Measurements from ENCODE around the gene GRIA1.

GRIA1 gene

GRCh38 chr5:153655201-153655510 is 164.7 kb downstream of the GRIA1 start:
- Histone ChIP-seq H3K36me3 (ENCODE audit: control insufficient read depth, insufficient read depth, low read length) (no peaks in the 10 kb centered on the region), H3K27me3 (ENCODE audit: control insufficient read depth, insufficient read depth, low read length) (no peaks in the 10 kb centered on the region), H3K9me3 (ENCODE audit: control insufficient read depth, insufficient read depth, low read length) (no peaks in the 10 kb centered on the region), H3K4me1 (ENCODE audit: control insufficient read depth, insufficient read depth, low read length) (no peaks in the 10 kb centered on the region), H3K4me3 (ENCODE audit: low read length) (no peak overlapping the region), H3K27ac (ENCODE audit: low read length) (no peak overlapping the region)
- DNase-seq (ENCODE audit: low read depth, low spot score), result no peak
- WGBS (ENCODE audit: insufficient coverage, insufficient read length), result no CpG with 5 or more reads among the region's 3 CpGs

GRCh38 chr5:153658149-153658548 is 167.7 kb downstream of the GRIA1 start:
- Histone ChIP-seq H3K4me3 (ENCODE audit: low read length) (no peak overlapping the region), H3K9me3 (ENCODE audit: control insufficient read depth, insufficient read depth, low read length) (no peaks in the 10 kb centered on the region), H3K27me3 (ENCODE audit: control insufficient read depth, insufficient read depth, low read length) (no peaks in the 10 kb centered on the region; the same call in 1 of the 2 replicates), H3K4me1 (ENCODE audit: control insufficient read depth, insufficient read depth, low read length) (peaks cover 2% of the 10 kb centered on the region; the same call in 1 of the 2 replicates), H3K36me3 (ENCODE audit: control insufficient read depth, insufficient read depth, low read length) (no peaks in the 10 kb centered on the region), H3K27ac (ENCODE audit: low read length) (no peak overlapping the region)
- no peak for DNase-seq (ENCODE audit: low read depth, low spot score)
- WGBS (ENCODE audit: insufficient coverage, insufficient read length), result no CpG with 5 or more reads among the region's 1 CpG

GRCh38 chr5:153658606-153659005 is 168.1 kb downstream of the GRIA1 start:
- no CpG with 5 or more reads among the region's 5 CpGs for WGBS (ENCODE audit: insufficient coverage, insufficient read length)
- Histone ChIP-seq H3K27me3 (ENCODE audit: control insufficient read depth, insufficient read depth, low read length) (no peaks in the 10 kb centered on the region; the same call in 1 of the 2 replicates), H3K9me3 (ENCODE audit: control insufficient read depth, insufficient read depth, low read length) (no peaks in the 10 kb centered on the region), H3K4me3 (ENCODE audit: low read length) (no peak overlapping the region), H3K36me3 (ENCODE audit: control insufficient read depth, insufficient read depth, low read length) (no peaks in the 10 kb centered on the region), H3K4me1 (ENCODE audit: control insufficient read depth, insufficient read depth, low read length) (peaks cover 2% of the 10 kb centered on the region; the same call in 1 of the 2 replicates), H3K27ac (ENCODE audit: low read length) (no peak overlapping the region)
- DNase-seq (ENCODE audit: low read depth, low spot score), result no peak

GRCh38 chr5:153659039-153659736 is 168.7 kb downstream of the GRIA1 start:
- H3K27me3 ChIP-seq (ENCODE audit: control insufficient read depth, insufficient read depth, low read length), result no peaks in the 10 kb centered on the region; the same call in 1 of the 2 replicates
- DNase-seq (ENCODE audit: low read depth, low spot score), result no peak
- no peak overlapping the region for H3K4me3 ChIP-seq (ENCODE audit: low read length)
- H3K4me1 ChIP-seq (ENCODE audit: control insufficient read depth, insufficient read depth, low read length), result peaks cover 2% of the 10 kb centered on the region; the same call in 1 of the 2 replicates
- no CpG with 5 or more reads among the region's 2 CpGs for WGBS (ENCODE audit: insufficient coverage, insufficient read length)
- H3K9me3 ChIP-seq (ENCODE audit: control insufficient read depth, insufficient read depth, low read length), result no peaks in the 10 kb centered on the region
- H3K36me3 ChIP-seq (ENCODE audit: control insufficient read depth, insufficient read depth, low read length), result no peaks in the 10 kb centered on the region
- no peak overlapping the region for H3K27ac ChIP-seq (ENCODE audit: low read length)

GRCh38 chr5:153660919-153661318 is 170.4 kb downstream of the GRIA1 start:
- H3K27ac ChIP-seq (ENCODE audit: low read length), result no peak overlapping the region
- no peak for DNase-seq (ENCODE audit: low read depth, low spot score)
- no CpG with 5 or more reads among the region's 2 CpGs for WGBS (ENCODE audit: insufficient coverage, insufficient read length)

DNA sequence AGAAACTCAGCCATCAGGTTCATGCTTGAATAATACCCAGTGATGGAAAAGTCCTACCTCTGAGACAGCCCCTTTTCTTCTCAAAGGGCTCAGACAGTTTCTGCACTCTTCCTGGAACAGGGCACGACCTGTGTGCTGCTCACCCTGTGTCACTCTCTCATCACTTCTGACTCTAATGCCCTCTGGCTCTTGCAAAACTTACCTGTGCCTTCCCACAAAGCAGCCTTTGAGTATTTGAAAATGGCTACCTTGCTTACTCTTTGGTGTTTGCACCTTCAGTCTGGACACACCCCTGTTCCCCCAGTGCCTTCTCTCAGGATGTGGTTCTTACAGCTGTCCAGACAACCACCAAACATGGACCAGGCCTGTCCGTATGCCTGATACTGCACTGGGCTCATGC is 171.4 kb downstream of the GRIA1 start:
- H3K9me3 ChIP-seq (ENCODE audit: control insufficient read depth, insufficient read depth, low read length), result no peaks in the 10 kb centered on the region
- H3K27ac ChIP-seq (ENCODE audit: low read length), result no peak overlapping the region
- WGBS (ENCODE audit: insufficient coverage, insufficient read length), result no CpG with 5 or more reads among the region's 2 CpGs

More at GRCh38 chr5:153660919-153661318, 170.4 kb downstream of the GRIA1 start:
- no peak overlapping the region for H3K4me3 ChIP-seq (ENCODE audit: low read length)
- H3K27me3 ChIP-seq (ENCODE audit: control insufficient read depth, insufficient read depth, low read length), result no peaks in the 10 kb centered on the region; the same call in 1 of the 2 replicates
- peaks cover 2% of the 10 kb centered on the region; the same call in 1 of the 2 replicates for H3K4me1 ChIP-seq (ENCODE audit: control insufficient read depth, insufficient read depth, low read length)
- no peaks in the 10 kb centered on the region for H3K9me3 ChIP-seq (ENCODE audit: control insufficient read depth, insufficient read depth, low read length)
- H3K36me3 ChIP-seq (ENCODE audit: control insufficient read depth, insufficient read depth, low read length), result no peaks in the 10 kb centered on the region

DNA sequence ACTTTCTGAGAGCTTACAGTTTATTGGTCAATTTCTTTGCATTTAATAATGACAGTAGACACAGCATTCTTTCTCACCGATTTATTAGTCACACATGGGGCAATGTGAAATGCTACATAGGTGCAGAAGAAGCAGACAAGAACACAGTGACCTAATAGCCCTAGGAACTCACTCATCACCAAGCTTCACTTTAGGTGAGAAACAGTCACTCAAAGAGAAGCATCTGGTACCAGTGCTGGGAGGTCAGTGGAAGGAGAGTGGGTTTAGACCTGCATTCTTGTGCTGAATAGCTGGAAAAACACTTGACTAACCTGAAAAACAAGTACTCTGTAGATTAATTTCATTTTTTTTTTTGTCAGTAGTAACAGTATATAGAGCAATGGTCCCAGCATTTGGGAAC is 179.6 kb downstream of the GRIA1 start:
- no peak for DNase-seq (ENCODE audit: low read depth, low spot score)
- H3K4me1 ChIP-seq (ENCODE audit: control insufficient read depth, insufficient read depth, low read length), result no peaks in the 10 kb centered on the region
- H3K4me3 ChIP-seq (ENCODE audit: low read length), result no peak overlapping the region
- no peaks in the 10 kb centered on the region for H3K9me3 ChIP-seq (ENCODE audit: control insufficient read depth, insufficient read depth, low read length)
- no CpG with 5 or more reads among the region's 1 CpG for WGBS (ENCODE audit: insufficient coverage, insufficient read length)
- H3K27ac ChIP-seq (ENCODE audit: low read length), result no peak overlapping the region
- H3K27me3 ChIP-seq (ENCODE audit: control insufficient read depth, insufficient read depth, low read length), result no peaks in the 10 kb centered on the region; the same call in 1 of the 2 replicates
- no peaks in the 10 kb centered on the region for H3K36me3 ChIP-seq (ENCODE audit: control insufficient read depth, insufficient read depth, low read length)

More for the DNA sequence above, 171.4 kb downstream of the GRIA1 start:
- Histone ChIP-seq H3K4me1 (ENCODE audit: control insufficient read depth, insufficient read depth, low read length) (peaks cover 2% of the 10 kb centered on the region; the same call in 1 of the 2 replicates), H3K27me3 (ENCODE audit: control insufficient read depth, insufficient read depth, low read length) (no peaks in the 10 kb centered on the region; the same call in 1 of the 2 replicates), H3K36me3 (ENCODE audit: control insufficient read depth, insufficient read depth, low read length) (no peaks in the 10 kb centered on the region), H3K4me3 (ENCODE audit: low read length) (no peak overlapping the region)
- DNase-seq (ENCODE audit: low read depth, low spot score), result no peak

- WGBS (ENCODE audit: insufficient coverage, insufficient read length), result no CpG with 5 or more reads among the region's 2 CpGs
- no peak overlapping the region for H3K27ac ChIP-seq (ENCODE audit: low read length)
These were observed 181.3 kb downstream of the GRIA1 start for GRCh38 chr5:153671653-153672346.

DNA sequence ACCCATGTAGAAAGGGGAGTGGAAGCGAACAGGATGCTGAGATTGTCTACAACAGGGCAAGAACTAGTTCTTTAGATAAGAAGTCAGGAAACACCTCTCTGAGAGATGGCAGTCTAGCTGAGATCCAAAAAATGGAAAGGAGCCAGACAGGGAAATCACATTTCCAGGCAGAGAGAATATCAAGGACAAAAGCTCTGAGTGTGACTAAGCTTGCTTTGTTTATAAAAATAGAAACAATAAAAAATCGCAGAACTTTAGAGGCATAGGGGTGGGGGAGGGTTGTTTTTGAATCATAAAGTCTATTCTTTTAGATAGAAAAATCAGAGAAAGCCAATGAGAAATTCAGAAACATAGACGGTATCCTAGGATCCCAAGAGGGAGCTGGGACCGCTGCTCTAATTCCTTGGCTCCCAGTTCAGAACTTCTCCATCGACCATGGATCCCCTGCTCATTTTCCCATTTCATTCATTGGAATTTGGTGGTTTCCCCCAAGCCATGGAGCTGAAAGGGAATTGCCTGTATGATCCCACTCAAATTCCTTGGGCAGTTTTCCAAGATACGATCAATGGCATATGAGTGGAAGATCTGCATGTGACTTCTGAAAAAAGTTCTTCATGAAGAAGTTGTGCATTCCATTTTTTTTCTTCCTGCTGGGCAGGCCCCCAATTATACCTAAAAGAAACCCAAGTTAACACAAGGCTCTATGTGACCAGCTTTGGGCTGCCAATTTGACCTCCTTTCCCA is 182.0 kb downstream of the GRIA1 start:
- H3K9me3 ChIP-seq (ENCODE audit: control insufficient read depth, insufficient read depth, low read length), result no peaks in the 10 kb centered on the region
- H3K36me3 ChIP-seq (ENCODE audit: control insufficient read depth, insufficient read depth, low read length), result no peaks in the 10 kb centered on the region
- no peaks in the 10 kb centered on the region for H3K4me1 ChIP-seq (ENCODE audit: control insufficient read depth, insufficient read depth, low read length)
- no peaks in the 10 kb centered on the region; the same call in 1 of the 2 replicates for H3K27me3 ChIP-seq (ENCODE audit: control insufficient read depth, insufficient read depth, low read length)
- H3K4me3 ChIP-seq (ENCODE audit: low read length), result no peak overlapping the region
- DNase-seq (ENCODE audit: low read depth, low spot score), result no peak
- WGBS (ENCODE audit: insufficient coverage, insufficient read length), result no CpG with 5 or more reads among the region's 6 CpGs
- no peak overlapping the region for H3K27ac ChIP-seq (ENCODE audit: low read length)

More at GRCh38 chr5:153671653-153672346, 181.3 kb downstream of the GRIA1 start:
- no peaks in the 10 kb centered on the region for H3K36me3 ChIP-seq (ENCODE audit: control insufficient read depth, insufficient read depth, low read length)
- DNase-seq (ENCODE audit: low read depth, low spot score), result no peak
- H3K9me3 ChIP-seq (ENCODE audit: control insufficient read depth, insufficient read depth, low read length), result no peaks in the 10 kb centered on the region
- H3K4me1 ChIP-seq (ENCODE audit: control insufficient read depth, insufficient read depth, low read length), result no peaks in the 10 kb centered on the region
- H3K4me3 ChIP-seq (ENCODE audit: low read length), result no peak overlapping the region
- H3K27me3 ChIP-seq (ENCODE audit: control insufficient read depth, insufficient read depth, low read length), result no peaks in the 10 kb centered on the region; the same call in 1 of the 2 replicates

GRCh38 chr5:153674356-153674755 is 183.9 kb downstream of the GRIA1 start:
- no peak overlapping the region for H3K27ac ChIP-seq (ENCODE audit: low read length)
- H3K27me3 ChIP-seq (ENCODE audit: control insufficient read depth, insufficient read depth, low read length), result no peaks in the 10 kb centered on the region; the same call in 1 of the 2 replicates
- DNase-seq (ENCODE audit: low read depth, low spot score), result no peak
- H3K4me1 ChIP-seq (ENCODE audit: control insufficient read depth, insufficient read depth, low read length), result no peaks in the 10 kb centered on the region
- no peaks in the 10 kb centered on the region for H3K36me3 ChIP-seq (ENCODE audit: control insufficient read depth, insufficient read depth, low read length)
- no CpG with 5 or more reads among the region's 4 CpGs for WGBS (ENCODE audit: insufficient coverage, insufficient read length)
- H3K9me3 ChIP-seq (ENCODE audit: control insufficient read depth, insufficient read depth, low read length), result no peaks in the 10 kb centered on the region
- H3K4me3 ChIP-seq (ENCODE audit: low read length), result no peak overlapping the region

Measured in iPS DF 6.9 (cell line).